Urinary bladder (tissue), 4 donors: ENCODE results near the gene UBB. TPM values are rescaled to one million over a fixed set of nuclear protein-coding genes. Genes with fewer than 3 reads are reported as not detected.
"Not testable (repeated sequence)": the region's sequence is repeated elsewhere in the genome, so short reads cannot be mapped to it uniquely, and the experiment has no call there.

Experiments used
- DNase-seq: peaks from one replicate; pipeline ENCODE4 v3.0.0-alpha.2; 2015; ENCODE audit errors: extremely low spot score
- H3K27ac ChIP-seq: one replicate; pipeline ENCODE4 v1.5.1; 2013; ENCODE audit warnings: low read depth, mild to moderate bottlenecking, moderate library complexity
- H3K36me3 ChIP-seq: one replicate; pipeline ENCODE4 v1.6.1; 2013; ENCODE audit warnings: mild to moderate bottlenecking, moderate library complexity; ENCODE audit not compliant: insufficient read depth
- H3K4me1 ChIP-seq: one replicate; pipeline ENCODE4 v1.6.1; 2013; ENCODE audit warnings: mild to moderate bottlenecking, moderate library complexity; ENCODE audit not compliant: insufficient read depth
- H3K4me3 ChIP-seq: one replicate; pipeline ENCODE4 v1.5.1; 2013; ENCODE audit warnings: low read depth, low read length
- WGBS: extraction: QIAGEN DNeasy Blood & Tissue Kit; methylation state at CpG from one replicate; pipeline ENCODE4 v1.1.7; 2013; 5-methylcytosine and 5-hydroxymethylcytosine counted together
- polyA plus RNA-seq: library from polyadenylated mRNA; stranded (reverse); fragments of 200-250 nt; gene quantifications from one replicate; pipeline ENCODE4 v1.2.3, GENCODE V29; 2013
- total RNA-seq: library from RNA; depleted of rRNA; stranded (reverse); fragments of >200 nt; gene quantifications from one replicate; pipeline ENCODE4 v1.2.3, GENCODE V29; 2014
- donor health status: healthy with polysubstance abuse.
- donor health status: healthy.

The UBB gene
- total and polyA plus RNA-seq, 2 donors = 1,242 to 1,468 TPM

DNA sequence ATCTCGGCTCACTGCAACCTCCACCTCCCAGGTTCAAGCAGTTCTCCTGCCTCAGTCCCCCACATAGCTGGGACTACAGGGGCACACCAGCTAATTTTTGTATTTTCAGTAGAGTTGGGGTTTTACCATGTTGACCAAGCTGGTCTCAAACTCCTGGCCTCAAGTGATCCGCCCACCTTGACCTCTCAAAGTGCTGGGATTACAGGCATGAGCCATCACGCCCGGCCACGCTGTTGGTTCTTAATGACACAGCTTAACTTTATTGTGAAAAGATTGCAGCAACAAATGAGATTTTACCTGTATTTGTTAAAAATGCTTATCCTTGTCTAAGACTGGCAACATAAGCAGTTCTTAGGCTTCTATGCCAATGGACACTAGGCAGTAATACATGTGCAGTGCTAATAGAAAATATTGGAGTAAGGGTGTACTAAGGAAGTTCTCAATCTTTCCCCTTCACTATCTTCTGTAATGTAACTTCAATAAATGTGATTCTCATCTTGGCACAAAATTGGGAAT, 2.9 kb downstream of the UBB start:
- Histone ChIP-seq H3K27ac (no peak overlapping the region), H3K4me3 (no peak overlapping the region), H3K4me1 (no peaks in the 10 kb centered on the region), H3K36me3 (peaks cover 6% of the 10 kb centered on the region)
- WGBS = 71% methylated on average over 5 of the region's 5 CpGs
- DNase-seq = no peak

GRCh38 chr17:16384557-16384956, 3.7 kb downstream of the UBB start:
- Histone ChIP-seq H3K4me1 (no peaks in the 10 kb centered on the region), H3K27ac (no peak overlapping the region), H3K4me3 (no peak overlapping the region), H3K36me3 (peaks cover 6% of the 10 kb centered on the region)
- DNase-seq = no peak
- WGBS = 79% methylated on average over 5 of the region's 5 CpGs

DNA sequence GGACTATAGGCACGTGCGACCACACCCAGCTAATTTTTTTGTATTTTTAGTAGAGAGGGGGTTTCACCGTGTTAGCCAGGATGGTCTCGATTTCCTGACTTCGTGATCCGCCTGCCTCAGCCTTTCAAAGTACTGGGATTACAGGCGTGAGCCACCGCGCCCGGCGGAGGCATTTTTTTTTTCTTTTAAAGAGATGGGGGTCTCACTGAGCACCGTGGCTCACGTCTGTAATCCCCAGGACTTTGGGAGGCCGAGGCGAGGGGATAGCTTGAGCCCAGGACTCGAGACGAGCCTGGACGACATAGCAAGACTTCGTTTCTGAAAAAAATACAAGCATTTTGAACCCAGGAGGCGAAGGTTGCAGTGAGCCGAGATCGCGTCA, 5.2 kb downstream of the UBB start:
- WGBS = 43% methylated on average over 23 of the region's 23 CpGs
- H3K4me3 ChIP-seq = not testable (repeated sequence)

DNA sequence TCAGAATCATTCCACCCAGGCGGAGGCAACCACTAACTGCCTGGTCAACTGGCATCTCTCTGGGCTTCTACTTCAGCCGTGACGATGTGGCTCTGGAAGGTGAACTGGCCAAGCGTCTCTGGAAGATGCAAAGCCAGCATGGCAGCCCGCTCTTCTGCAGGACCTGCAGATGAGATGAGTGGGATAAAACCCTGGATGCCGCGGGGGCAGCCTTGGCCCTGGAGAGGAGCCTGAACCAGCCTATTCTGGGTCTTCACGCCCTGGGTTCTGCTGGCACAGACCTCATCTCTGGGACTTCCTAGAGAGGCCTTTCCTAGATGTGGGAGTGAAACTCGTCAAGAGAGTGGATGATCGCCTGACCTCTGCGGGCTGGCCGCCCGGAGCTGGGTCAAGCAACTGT, 10.6 kb downstream of the UBB start:
- DNase-seq = no peak
- Histone ChIP-seq H3K4me3 (no peak overlapping the region), H3K27ac (no peak overlapping the region), H3K4me1 (no peaks in the 10 kb centered on the region), H3K36me3 (no peaks in the 10 kb centered on the region)
- WGBS = 95% methylated on average over 13 of the region's 13 CpGs

More for the DNA sequence above, 5.2 kb downstream of the UBB start:
- H3K27ac ChIP-seq, H3K4me1 ChIP-seq, DNase-seq, H3K36me3 ChIP-seq: not testable (repeated sequence)

GRCh38 chr17:16392491-16392890, 11.6 kb downstream of the UBB start:
- DNase-seq, H3K4me3 ChIP-seq, H3K27ac ChIP-seq, H3K36me3 ChIP-seq, H3K4me1 ChIP-seq: not testable (repeated sequence)
- 91% methylated on average over 11 of the region's 11 CpGs for WGBS

GRCh38 chr17:16395887-16396286, 15.0 kb downstream of the UBB start:
- 36% methylated on average over 4 of the region's 4 CpGs for WGBS
- DNase-seq = not testable (repeated sequence)

GRCh38 chr17:16396693-16397092, 15.8 kb downstream of the UBB start:
- H3K4me3 ChIP-seq, H3K27ac ChIP-seq, H3K4me1 ChIP-seq, H3K36me3 ChIP-seq, DNase-seq: not testable (repeated sequence)
- WGBS = 55% methylated on average over 2 of the region's 2 CpGs

More at GRCh38 chr17:16395887-16396286, 15.0 kb downstream of the UBB start:
- H3K27ac ChIP-seq, H3K4me3 ChIP-seq, H3K4me1 ChIP-seq, H3K36me3 ChIP-seq: not testable (repeated sequence)

DNA sequence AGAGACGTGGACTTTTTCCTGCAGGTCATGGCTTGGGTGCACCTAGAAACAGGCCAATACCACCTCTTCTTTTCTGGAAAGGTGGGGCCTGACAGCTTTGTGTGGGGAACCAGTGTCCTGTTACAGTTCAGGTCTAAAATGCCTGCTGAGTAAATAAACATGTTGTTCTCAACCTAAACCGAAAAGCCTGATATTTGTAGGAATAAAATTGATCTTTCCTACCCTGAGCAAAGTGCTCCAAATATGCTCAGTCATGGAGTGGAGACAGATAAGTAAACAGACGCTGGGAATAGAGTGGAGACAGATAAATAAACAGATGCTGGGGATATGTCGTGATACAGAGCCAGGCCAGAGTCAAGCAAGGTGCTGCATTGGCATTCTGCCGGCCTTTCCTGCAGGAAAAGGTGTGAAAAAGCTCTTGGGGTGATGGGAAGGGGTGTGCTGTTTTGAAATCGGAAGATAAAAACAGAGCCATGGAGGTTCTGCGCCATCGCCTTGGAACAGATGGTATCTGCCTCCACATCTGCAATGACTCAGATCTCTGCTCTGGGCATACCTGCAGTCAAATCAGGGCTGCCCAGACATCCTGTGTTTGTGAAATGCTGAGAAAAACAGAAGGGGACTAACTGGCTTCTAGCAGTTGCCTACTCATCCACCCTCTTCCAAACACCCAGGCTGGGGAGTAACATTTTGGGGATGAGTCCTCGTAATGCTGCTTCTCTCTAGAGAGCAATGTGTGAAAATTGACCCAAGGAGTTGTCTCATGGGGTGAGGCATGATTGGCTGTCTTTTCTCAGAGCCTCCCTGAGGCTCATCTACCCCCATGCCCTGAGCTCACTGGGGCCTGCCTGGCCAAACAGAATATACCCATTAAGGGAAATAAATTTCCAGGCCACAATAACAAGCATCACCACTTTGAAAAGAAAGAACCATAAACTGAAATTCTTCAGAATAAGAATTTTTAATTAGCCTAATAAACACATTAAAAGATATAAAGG, 17.7 kb downstream of the UBB start:
- DNase-seq = no peak
- Histone ChIP-seq H3K27ac (no peak overlapping the region), H3K36me3 (no peaks in the 10 kb centered on the region), H3K4me3 (no peak overlapping the region), H3K4me1 (no peaks in the 10 kb centered on the region)
- 57% methylated on average over 9 of the region's 9 CpGs for WGBS

GRCh38 chr17:16403847-16404246, 23.0 kb downstream of the UBB start:
- H3K36me3 ChIP-seq, H3K4me3 ChIP-seq, H3K4me1 ChIP-seq, H3K27ac ChIP-seq, DNase-seq: not testable (repeated sequence)
- 97% methylated on average over 9 of the region's 9 CpGs for WGBS

- DNase-seq = peak; percentile 29
- WGBS = 6% methylated on average over 67 of the region's 67 CpGs
These were observed 26.1 kb downstream of the UBB start for GRCh38 chr17:16406742-16407674.

DNA sequence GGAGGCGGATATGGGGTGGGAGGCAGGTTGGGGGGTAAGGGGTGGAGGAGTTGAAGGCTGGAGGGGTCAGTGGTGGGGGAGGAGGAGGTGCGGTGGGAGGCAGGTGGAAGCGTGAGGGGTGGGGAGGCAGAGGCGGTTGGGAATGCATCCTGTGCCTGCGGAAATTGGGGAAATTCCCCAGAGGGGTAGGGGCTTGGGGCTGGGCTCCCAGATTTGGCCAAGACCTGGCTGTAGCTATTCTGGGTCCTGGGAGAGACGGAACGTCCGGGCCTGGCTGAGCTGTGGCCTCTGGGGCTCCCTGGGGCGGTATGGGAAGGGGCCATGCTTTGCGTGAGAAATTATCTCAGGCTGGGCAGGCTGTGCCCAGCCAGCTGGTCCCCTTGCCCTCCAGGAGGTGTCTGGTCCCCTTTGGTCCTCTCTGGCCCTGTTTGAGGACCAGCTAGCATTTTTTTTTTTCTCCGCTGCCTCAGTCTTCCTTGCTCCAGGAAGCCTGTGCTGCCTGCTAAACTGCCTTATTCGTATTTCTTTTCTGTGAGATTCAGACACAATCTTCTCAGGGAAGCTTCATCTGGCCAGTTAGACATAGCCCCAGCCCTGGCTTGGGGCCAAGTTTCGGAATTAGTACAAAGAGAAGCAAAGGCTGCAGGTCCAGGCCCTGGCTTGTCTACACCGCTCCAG, 27.2 kb downstream of the UBB start:
- DNase-seq = peak; percentile 58
- H3K27ac ChIP-seq = no peak overlapping the region
- H3K36me3 ChIP-seq = no peaks in the 10 kb centered on the region
- no peak overlapping the region for H3K4me3 ChIP-seq
- WGBS = 21% methylated on average over 14 of the region's 14 CpGs
- no peaks in the 10 kb centered on the region for H3K4me1 ChIP-seq

More at GRCh38 chr17:16406742-16407674, 26.1 kb downstream of the UBB start:
- Histone ChIP-seq H3K36me3 (no peaks in the 10 kb centered on the region), H3K4me1 (no peaks in the 10 kb centered on the region), H3K4me3 (peak overlapping the region; percentile 42), H3K27ac (peak overlapping the region; percentile 80)

- 16% methylated on average over 21 of the region's 21 CpGs for WGBS
- no peak for DNase-seq
These were observed 34.4 kb downstream of the UBB start, which contains the start of gene TRPV2 for GRCh38 chr17:16415031-16415924. Gene TRPV2 (plus strand): TSS chr17:16415571. CDS start chr17:16417669, 2,098 bp downstream.

More at GRCh38 chr17:16415031-16415924, 34.4 kb downstream of the UBB start, which contains the start of gene TRPV2:
- Histone ChIP-seq H3K4me3 (peak within 1 kb of the TSS; percentile 76), H3K4me1 (no peaks in the 10 kb centered on the region), H3K27ac (peak within 1 kb of the TSS; percentile 85), H3K36me3 (no peaks in the 10 kb centered on the region)
